ENCODE measurements around the gene RPAP3.

GRCh38 chr12:47753021-47754001 is 47.5 kb upstream of the RPAP3 start:
- no peak for TF ChIP-seq FOXA1 (IDR thresholded peaks at IDR 0.05; ENCODE audit: borderline replicate concordance)
- TF ChIP-seq CTCF (IDR thresholded peaks at IDR 0.05 in 2 of 3, conservative IDR thresholded peaks at IDR 0.05 in 1 of 3; ENCODE audit: insufficient read depth in 2 of 3, low read depth in 1 of 3, low read length in 3 of 3) = no peak
- TF ChIP-seq EZH2 (IDR thresholded peaks at IDR 0.05; ENCODE audit: borderline replicate concordance, low read depth, low read length) = no peak
- no peak for TF ChIP-seq HCFC1 (IDR thresholded peaks at IDR 0.05; ENCODE audit: low read depth, low read length)
- no peak for TF ChIP-seq ZZZ3 (IDR thresholded peaks at IDR 0.05)
- no peak for TF ChIP-seq POLR2AphosphoS5 (IDR thresholded peaks at IDR 0.05; ENCODE audit: control insufficient read depth, insufficient read depth, low read depth, low read length)
- no peak for TF ChIP-seq NCOR1 (IDR thresholded peaks at IDR 0.05)
- TF ChIP-seq CBX1 (IDR thresholded peaks at IDR 0.05; ENCODE audit: low read depth) = no peak
- TF ChIP-seq, protein P1, sequence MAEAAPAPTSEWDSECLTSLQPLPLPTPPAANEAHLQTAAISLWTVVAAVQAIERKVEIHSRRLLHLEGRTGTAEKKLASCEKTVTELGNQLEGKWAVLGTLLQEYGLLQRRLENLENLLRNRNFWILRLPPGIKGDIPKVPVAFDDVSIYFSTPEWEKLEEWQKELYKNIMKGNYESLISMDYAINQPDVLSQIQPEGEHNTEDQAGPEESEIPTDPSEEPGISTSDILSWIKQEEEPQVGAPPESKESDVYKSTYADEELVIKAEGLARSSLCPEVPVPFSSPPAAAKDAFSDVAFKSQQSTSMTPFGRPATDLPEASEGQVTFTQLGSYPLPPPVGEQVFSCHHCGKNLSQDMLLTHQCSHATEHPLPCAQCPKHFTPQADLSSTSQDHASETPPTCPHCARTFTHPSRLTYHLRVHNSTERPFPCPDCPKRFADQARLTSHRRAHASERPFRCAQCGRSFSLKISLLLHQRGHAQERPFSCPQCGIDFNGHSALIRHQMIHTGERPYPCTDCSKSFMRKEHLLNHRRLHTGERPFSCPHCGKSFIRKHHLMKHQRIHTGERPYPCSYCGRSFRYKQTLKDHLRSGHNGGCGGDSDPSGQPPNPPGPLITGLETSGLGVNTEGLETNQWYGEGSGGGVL (CRISPR knock-in tag; IDR thresholded peaks at IDR 0.05) = no peak
- no peak for TF ChIP-seq MAX (CRISPR knock-in tag; IDR thresholded peaks at IDR 0.05)
- no peak for TF ChIP-seq MLX (CRISPR knock-in tag; conservative IDR thresholded peaks at IDR 0.05)
- no peak for TF ChIP-seq ZBTB40 (IDR thresholded peaks at IDR 0.05)
- no peak for TF ChIP-seq ZBTB40 (CRISPR knock-in tag; IDR thresholded peaks at IDR 0.05)

Data from K562 (cell line).